HEK293 (cell line): Measurements from ENCODE around the gene TBC1D22A.

Source experiments
- ZNF184 ChIP-seq: fragments of 450-650 bp; IDR thresholded peaks from 2 replicates; pipeline ENCODE4 v1.5.1; 2018; ENCODE audit warnings: missing biosample characterization, mild to moderate bottlenecking, missing genetic modification characterization
- ZNF362 ChIP-seq: fragments of 450-650 bp; formaldehyde crosslinking; IDR thresholded peaks from 2 replicates; pipeline ENCODE4 v1.5.1; 2016; ENCODE audit warnings: missing biosample characterization, missing genetic modification characterization
- ZNF571 ChIP-seq: fragments of 450-650 bp; formaldehyde crosslinking; IDR thresholded peaks from 2 replicates; pipeline ENCODE4 v1.5.0; 2017; ENCODE audit warnings: missing biosample characterization, missing genetic modification characterization
- ZNF704 ChIP-seq: fragments of 450-650 bp; formaldehyde crosslinking; IDR thresholded peaks from 2 replicates; pipeline ENCODE4 v1.5.1; 2016; ENCODE audit warnings: missing biosample characterization, missing genetic modification characterization
- TF ChIP-seq, protein P1 (sequence below): fragments of 450-650 bp; formaldehyde crosslinking; IDR thresholded peaks from 2 replicates; pipeline ENCODE4 v1.5.1; 2016; ENCODE audit warnings: missing biosample characterization, missing genetic modification characterization

DNA sequence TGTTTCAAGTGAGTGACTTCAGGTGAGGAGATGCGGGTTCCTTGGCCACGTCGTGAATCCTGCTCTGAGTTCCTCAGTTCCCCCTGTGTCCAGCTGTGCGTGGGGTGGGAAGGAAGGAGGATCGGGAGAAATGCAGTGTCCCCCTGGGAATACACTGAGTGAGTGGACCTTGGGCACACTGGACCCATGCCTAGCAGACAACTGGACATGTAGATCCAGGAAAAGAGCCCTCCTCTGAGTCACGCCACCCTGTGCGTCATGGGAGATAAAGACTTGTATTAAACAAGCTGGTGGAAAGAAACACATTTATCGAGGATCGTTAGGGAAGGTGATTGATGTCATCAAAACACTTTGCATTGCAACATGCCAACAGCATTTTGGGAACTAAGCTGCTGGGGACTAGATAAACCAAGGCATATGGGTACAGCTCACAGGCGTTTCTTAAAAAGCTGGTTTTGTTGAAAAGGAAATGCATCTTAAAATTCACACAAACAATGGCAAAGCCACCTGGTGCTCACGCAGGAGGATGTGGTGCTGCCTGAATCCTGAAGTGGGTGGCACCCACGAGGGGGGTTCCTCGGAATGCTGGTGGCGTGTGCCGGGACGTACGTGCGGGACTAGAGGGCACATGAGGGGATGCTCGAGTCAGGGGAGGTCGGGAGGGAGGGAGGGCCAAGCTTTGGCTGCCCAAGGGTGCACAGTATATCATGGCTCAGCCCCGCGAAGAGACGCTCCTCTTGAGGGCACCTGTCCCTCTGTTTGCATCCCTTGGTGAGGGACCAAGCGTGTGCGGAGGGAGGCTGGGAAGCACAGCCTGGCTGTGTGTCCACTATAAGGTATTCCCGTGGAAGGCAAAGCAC, 303.5 kb downstream of the TBC1D22A start:
- TF ChIP-seq, protein P1, sequence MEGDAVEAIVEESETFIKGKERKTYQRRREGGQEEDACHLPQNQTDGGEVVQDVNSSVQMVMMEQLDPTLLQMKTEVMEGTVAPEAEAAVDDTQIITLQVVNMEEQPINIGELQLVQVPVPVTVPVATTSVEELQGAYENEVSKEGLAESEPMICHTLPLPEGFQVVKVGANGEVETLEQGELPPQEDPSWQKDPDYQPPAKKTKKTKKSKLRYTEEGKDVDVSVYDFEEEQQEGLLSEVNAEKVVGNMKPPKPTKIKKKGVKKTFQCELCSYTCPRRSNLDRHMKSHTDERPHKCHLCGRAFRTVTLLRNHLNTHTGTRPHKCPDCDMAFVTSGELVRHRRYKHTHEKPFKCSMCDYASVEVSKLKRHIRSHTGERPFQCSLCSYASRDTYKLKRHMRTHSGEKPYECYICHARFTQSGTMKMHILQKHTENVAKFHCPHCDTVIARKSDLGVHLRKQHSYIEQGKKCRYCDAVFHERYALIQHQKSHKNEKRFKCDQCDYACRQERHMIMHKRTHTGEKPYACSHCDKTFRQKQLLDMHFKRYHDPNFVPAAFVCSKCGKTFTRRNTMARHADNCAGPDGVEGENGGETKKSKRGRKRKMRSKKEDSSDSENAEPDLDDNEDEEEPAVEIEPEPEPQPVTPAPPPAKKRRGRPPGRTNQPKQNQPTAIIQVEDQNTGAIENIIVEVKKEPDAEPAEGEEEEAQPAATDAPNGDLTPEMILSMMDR (tag by site-specific recombination): no peak
- TF ChIP-seq ZNF571 (tag by site-specific recombination) (no peak), ZNF362 (tag by site-specific recombination) (no peak), ZNF184 (no peak), ZNF704 (tag by site-specific recombination) (no peak)
